ENCODE data around the gene OR2AT4.

GRCh38 chr11:75090671-75091177 lies 6.0 kb downstream of the OR2AT4 start:
- no peak for TF ChIP-seq CTCF (IDR thresholded peaks at IDR 0.05)
- no peak for TF ChIP-seq TCF7L2 (IDR thresholded peaks at IDR 0.05; ENCODE audit: low read depth, low read length)
- TF ChIP-seq REST (IDR thresholded peaks at IDR 0.05; ENCODE audit: insufficient read depth in 1 of 2, low read depth in 2 of 2, low read length in 1 of 2) = no peak
